Measurements from ENCODE around the gene SERPINF2.
"Not testable (repeated sequence)": the region's sequence is repeated elsewhere in the genome, so short reads cannot be mapped to it uniquely, and the experiment has no call there.

The SERPINF2 gene

GRCh38 chr17:1762233-1762900, 19.7 kb downstream of the SERPINF2 start:
- in situ Hi-C loops (cut with MboI; ENCODE audit: low sequenced_read_pairs), result no loop called here

- in situ Hi-C loops (cut with MboI; ENCODE audit: low sequenced_read_pairs), result no loop called here
Observed at GRCh38 chr17:1762901-1763898, 20.5 kb downstream of the SERPINF2 start.

GRCh38 chr17:1764284-1764683, 21.6 kb downstream of the SERPINF2 start:
- in situ Hi-C loops (cut with MboI; ENCODE audit: low sequenced_read_pairs), result no loop called here

GRCh38 chr17:1764705-1765104, 22.0 kb downstream of the SERPINF2 start:
- in situ Hi-C loops (cut with MboI; ENCODE audit: low sequenced_read_pairs), result not testable (repeated sequence)

DNA sequence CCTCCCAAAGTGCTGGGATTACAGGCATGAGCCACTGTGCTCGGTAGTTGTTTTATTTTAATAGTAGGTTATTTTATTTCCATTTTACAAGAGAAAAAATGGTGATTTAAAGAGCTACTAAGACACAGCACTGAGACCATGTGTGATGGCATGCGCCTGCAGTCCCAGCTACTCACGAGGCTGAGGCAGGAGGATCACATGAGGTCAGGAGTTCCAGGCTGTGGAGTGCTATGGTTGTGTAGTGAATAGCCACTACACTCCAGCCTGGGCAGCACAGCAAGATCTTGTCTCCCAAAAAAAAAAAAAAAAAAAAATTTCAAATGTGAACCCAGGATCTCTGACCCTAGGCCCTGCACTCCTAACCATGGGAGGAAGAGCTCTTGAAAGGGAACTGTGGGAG, 22.9 kb downstream of the SERPINF2 start:
- in situ Hi-C loops (cut with MboI; ENCODE audit: low sequenced_read_pairs), result no loop called here

DNA sequence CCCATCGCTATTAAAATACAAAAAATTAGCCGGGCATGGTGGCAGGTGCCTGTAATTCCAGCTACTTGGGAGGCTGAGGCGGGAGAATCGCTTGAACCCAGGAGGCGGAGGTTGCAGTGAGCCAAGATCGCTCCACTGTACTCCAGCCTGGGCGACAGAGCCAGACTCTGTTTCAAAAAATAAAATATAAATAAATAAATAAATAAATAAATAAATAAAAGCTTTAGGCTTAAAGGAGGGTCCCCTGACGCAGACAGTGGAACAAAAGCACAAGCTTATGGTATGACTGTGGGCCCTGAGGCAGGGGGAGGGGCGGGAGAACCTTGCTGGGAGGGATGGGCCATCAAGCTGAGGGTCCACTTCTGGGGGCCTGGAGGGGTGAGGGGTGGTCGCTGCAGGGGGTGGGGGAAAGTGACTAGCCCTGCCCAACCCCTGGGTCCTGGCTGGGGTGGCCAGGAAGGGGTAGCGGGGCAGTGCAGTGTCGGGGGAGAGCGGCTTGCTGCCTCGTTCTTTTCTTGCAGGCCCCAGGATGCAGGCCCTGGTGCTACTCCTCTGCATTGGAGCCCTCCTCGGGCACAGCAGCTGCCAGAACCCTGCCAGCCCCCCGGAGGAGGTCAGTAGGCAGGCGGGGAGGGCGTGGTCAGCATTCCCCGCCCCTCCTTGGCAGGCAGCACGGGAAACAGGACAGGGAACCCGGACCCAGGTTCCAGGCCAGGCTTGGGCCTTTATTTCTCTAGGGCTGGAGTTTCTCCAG, 23.9 kb downstream of the SERPINF2 start:
- in situ Hi-C loops (cut with MboI; ENCODE audit: low sequenced_read_pairs), result no loop called here

DNA sequence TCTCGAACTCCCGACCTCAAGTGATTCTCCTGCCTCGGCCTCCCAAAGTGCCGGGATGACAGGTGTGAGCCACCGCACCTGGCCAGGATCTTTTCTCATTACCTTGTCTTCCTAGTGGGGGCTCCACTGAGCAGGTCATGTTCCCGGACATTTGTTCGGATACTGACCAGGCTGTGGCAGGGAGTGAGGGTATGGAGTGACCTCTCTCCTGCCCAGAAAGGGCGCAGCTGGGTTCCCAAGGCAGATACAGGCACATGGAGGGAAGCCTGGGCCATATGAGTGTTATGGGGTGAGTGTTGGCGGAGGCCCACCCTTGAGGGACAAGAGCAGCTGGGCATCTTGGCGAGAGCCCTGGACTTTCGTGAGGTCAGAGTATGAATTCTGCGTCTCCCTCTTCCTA, 24.7 kb downstream of the SERPINF2 start:
- in situ Hi-C loops (cut with MboI; ENCODE audit: low sequenced_read_pairs), result no loop called here

DNA sequence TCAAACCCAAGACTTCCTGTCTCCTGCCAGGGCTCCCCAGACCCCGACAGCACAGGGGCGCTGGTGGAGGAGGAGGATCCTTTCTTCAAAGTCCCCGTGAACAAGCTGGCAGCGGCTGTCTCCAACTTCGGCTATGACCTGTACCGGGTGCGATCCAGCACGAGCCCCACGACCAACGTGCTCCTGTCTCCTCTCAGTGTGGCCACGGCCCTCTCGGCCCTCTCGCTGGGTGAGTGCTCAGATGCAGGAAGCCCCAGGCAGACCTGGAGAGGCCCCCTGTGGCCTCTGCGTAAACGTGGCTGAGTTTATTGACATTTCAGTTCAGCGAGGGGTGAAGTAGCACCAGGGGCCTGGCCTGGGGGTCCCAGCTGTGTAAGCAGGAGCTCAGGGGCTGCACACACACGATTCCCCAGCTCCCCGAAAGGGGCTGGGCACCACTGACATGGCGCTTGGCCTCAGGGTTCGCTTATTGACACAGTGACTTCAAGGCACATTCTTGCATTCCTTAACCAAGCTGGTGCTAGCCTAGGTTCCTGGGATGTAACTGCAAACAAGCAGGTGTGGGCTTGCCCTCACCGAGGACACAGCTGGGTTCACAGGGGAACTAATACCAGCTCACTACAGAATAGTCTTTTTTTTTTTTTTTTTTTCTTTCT, 27.3 kb downstream of the SERPINF2 start:
- in situ Hi-C loops (cut with MboI; ENCODE audit: low sequenced_read_pairs), result no loop called here

- in situ Hi-C loops (cut with MboI; ENCODE audit: low sequenced_read_pairs), result not testable (repeated sequence)
Observed at GRCh38 chr17:1773000-1773695, 30.5 kb downstream of the SERPINF2 start.

DNA sequence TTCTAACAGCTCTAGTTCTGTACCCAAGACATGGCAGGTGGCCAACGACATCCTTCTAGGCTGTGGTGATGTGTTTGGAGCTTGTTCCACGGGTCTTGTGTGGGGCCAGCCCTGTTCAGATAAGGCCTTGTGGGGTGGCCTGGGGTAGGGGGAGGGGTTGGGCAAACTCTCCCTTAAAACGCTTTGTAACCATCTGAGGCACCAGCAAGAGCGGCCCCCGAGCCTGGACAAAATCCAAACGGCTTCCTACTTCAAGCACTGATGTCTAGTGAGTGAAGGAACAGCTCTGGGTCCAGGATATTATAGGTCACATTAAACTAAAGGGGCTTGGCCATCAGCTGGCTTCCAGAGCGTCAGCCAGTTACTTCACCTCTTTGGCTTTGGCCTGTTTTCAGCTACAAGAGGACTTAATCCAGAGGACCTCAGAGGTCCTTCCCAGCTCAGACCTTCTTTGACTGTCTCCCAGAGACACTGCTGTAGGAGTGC, 31.1 kb downstream of the SERPINF2 start:
- in situ Hi-C loops (cut with MboI; ENCODE audit: low sequenced_read_pairs), result no loop called here

DNA sequence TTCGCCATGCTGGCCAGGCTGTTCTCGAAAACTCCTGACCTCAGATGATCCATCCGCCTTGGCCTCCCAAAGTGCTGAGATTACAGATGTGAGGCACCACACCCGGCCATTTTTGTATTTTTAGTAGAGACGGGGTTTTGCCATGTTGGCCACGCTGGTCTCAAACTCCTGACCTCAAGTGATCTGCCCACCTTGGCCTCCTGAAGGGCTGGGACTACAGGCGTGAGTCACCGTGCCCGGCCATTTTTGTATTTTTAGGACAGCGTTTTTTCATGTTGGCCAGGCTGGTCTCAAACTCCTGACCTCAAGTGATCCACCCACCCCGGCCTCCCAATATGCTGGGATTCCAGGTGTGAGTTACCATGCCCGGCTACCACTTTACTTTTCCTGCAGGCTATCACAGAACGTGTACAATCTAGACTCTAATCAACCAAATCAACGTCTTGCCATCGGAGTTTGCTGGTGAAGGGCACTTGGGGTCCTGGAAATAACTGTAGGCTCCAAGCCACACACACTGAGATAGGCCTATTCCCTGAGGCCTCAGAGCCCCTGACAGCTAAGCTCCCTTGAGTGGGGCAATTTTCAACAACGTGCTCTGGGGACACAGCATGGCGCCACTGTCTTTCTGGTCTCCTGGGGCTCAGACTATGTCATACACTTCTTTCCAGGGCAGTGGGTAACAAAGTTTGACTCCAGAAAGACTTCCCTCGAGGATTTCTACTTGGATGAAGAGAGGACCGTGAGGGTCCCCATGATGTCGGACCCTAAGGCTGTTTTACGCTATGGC, 31.9 kb downstream of the SERPINF2 start:
- in situ Hi-C loops (cut with MboI; ENCODE audit: low sequenced_read_pairs), result no loop called here

DNA sequence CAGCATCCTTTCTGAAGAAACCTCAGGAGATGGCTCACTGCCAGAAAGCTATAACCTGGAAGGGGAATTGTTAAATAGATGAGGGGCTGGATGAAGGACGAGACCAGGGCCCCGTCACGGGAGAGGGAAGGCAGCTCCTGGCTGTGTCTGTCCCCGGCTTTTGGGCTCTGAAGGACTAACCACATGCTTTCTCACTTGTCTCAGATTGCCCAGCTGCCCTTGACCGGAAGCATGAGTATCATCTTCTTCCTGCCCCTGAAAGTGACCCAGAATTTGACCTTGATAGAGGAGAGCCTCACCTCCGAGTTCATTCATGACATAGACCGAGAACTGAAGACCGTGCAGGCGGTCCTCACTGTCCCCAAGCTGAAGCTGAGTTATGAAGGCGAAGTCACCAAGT, 33.7 kb downstream of the SERPINF2 start:
- in situ Hi-C loops (cut with MboI; ENCODE audit: low sequenced_read_pairs), result no loop called here

GRCh38 chr17:1776857-1777256, 34.2 kb downstream of the SERPINF2 start:
- in situ Hi-C loops (cut with MboI; ENCODE audit: low sequenced_read_pairs), result no loop called here

DNA sequence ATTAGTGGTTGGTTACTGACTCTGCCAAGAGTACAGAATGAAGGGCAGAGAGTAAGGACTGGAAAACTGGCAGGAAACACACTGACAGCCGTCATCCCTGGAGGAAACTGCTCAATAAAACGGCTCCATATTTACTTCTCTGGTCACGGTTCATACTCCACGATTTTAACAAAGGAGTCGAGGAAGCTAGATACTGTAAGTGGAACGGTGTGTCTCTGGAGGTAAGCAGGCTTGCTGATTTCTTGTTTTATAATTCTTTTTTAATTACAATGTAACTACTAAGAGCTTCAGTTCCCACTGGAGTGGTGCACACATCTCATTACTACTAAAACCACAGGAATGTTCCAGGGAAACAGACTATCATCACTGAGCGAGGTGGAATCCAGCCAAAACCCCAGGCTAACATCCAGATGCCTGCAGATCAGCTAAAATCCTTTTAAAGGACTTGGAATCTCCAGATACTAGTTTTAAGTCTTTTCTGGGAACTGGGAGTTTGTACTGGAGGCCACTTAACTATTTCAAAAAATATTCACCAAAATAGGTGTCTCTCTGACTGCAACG, 37.0 kb downstream of the SERPINF2 start:
- in situ Hi-C loops (cut with MboI; ENCODE audit: low sequenced_read_pairs), result no loop called here

DNA sequence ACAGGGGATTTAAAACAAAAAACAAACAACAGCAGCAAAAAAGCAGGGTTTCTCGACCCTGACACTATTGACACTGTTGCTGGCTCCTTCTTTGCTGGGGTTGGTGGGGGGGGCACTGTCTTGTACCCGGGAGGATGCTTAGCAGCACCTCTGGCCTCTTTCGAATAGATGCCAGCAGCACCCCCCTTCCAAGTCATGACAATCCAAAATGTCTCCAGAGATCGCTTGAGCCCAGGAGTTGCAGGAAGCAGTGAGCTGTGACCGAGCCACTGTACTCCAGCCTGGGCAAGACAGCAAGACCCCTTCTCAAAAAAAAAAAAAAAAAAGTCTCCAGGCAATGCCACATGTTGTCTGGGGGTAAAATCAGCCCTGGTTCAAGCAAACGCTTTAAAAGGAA, 39.5 kb downstream of the SERPINF2 start:
- in situ Hi-C loops (cut with MboI; ENCODE audit: low sequenced_read_pairs), result no loop called here

GRCh38 chr17:1783271-1783670, 40.6 kb downstream of the SERPINF2 start:
- in situ Hi-C loops (cut with MboI; ENCODE audit: low sequenced_read_pairs), result no loop called here

GRCh38 chr17:1783834-1784611, 41.4 kb downstream of the SERPINF2 start:
- in situ Hi-C loops (cut with MboI; ENCODE audit: low sequenced_read_pairs), result no loop called here

DNA sequence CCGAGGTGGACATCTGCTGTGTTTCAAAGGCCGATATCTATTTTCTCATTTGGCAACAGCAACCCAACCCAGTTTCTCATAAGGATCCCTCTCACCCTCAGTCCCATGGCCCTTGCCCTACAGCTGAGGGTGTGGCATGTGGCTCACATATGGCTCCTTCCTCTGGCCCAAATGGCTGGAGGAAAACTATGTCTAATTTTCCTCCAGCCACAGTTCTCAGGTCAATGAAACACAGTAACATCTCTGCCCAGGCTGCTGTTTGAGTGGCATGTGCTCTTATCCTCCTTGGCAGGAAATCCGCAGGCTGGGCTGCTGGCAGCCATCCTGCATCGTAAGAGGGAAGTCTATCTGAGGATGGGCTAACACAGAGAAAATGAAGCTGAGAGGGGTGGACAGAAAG, 43.3 kb downstream of the SERPINF2 start:
- in situ Hi-C loops (cut with MboI; ENCODE audit: low sequenced_read_pairs), result no loop called here

Data from hTERT RPE-1 (cell line).